Astrocyte (in vitro differentiated cells and primary cell): ENCODE data around the gene CD81.

Experiments used
- EZH2 ChIP-seq: IDR thresholded peaks from 2 replicates; pipeline ENCODE4 v1.6.1; 2012; ENCODE audit warnings: mild to moderate bottlenecking, low read length, inconsistent platforms; ENCODE audit not compliant: insufficient read depth
- TF ChIP-seq, protein P1 (sequence below): IDR thresholded peaks from 2 replicates; pipeline ENCODE4 v1.5.1; 2011; ENCODE audit warnings: low read depth, mild to moderate bottlenecking, inconsistent platforms, low read length, moderate library complexity; ENCODE audit not compliant: insufficient read depth

GRCh38 chr11:2389377-2390026 lies 12.4 kb downstream of the CD81 start:
- TF ChIP-seq, protein P1, sequence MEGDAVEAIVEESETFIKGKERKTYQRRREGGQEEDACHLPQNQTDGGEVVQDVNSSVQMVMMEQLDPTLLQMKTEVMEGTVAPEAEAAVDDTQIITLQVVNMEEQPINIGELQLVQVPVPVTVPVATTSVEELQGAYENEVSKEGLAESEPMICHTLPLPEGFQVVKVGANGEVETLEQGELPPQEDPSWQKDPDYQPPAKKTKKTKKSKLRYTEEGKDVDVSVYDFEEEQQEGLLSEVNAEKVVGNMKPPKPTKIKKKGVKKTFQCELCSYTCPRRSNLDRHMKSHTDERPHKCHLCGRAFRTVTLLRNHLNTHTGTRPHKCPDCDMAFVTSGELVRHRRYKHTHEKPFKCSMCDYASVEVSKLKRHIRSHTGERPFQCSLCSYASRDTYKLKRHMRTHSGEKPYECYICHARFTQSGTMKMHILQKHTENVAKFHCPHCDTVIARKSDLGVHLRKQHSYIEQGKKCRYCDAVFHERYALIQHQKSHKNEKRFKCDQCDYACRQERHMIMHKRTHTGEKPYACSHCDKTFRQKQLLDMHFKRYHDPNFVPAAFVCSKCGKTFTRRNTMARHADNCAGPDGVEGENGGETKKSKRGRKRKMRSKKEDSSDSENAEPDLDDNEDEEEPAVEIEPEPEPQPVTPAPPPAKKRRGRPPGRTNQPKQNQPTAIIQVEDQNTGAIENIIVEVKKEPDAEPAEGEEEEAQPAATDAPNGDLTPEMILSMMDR: no peak
- TF ChIP-seq EZH2: no peak
